ENCODE results near the gene CADM1.

GRCh38 chr11:115338476-115338875 lies 165.7 kb downstream of the CADM1 start:
- no peak for TF ChIP-seq CTCF (IDR thresholded peaks at IDR 0.05)
- no peak for TF ChIP-seq POLR2A (IDR thresholded peaks at IDR 0.05)
